Loucy (cell line): ENCODE data around the gene KCMF1.

Source experiments
- H2AFZ ChIP-seq: fragments of 200-600 bp; sonication (generic); 2 replicates; pipeline ENCODE4 v1.6.0; 2016; ENCODE audit warnings: antibody characterized with exemption, mild to moderate bottlenecking, low read length, moderate library complexity
- H3F3A ChIP-seq: fragments of 200-600 bp; 2 replicates; pipeline ENCODE4 v1.6.0; 2016; ENCODE audit warnings: antibody characterized with exemption, low read depth, mild to moderate bottlenecking
- H3K27me3 ChIP-seq: fragments of 200-600 bp; sonication (generic); 2 replicates; pipeline ENCODE4 v1.6.1; 2014; ENCODE audit warnings: low read length, mild to moderate bottlenecking; ENCODE audit not compliant: insufficient read depth, poor library complexity, severe bottlenecking
- H3K36me3 ChIP-seq: fragments of 200-600 bp; sonication (generic); 2 replicates; pipeline ENCODE4 v1.6.1; 2016; ENCODE audit warnings: low read length; ENCODE audit not compliant: insufficient read depth
- H3K4me1 ChIP-seq: fragments of 200-600 bp; sonication (generic); 2 replicates; pipeline ENCODE4 v1.5.1; 2014; ENCODE audit warnings: low read length, mild to moderate bottlenecking; ENCODE audit not compliant: insufficient read depth, poor library complexity, severe bottlenecking
- H3K4me2 ChIP-seq: fragments of 200-600 bp; sonication (generic); 2 replicates; pipeline ENCODE4 v1.6.0; 2014; ENCODE audit warnings: antibody characterized with exemption, low read length, low read depth, mild to moderate bottlenecking; ENCODE audit not compliant: poor library complexity, severe bottlenecking
- H3K4me3 ChIP-seq: fragments of 200-600 bp; sonication (generic); 2 replicates; pipeline ENCODE4 v1.5.1; 2014; ENCODE audit warnings: low read length, mild to moderate bottlenecking, mixed read lengths; ENCODE audit not compliant: poor library complexity, severe bottlenecking
- H3K79me2 ChIP-seq: fragments of 200-600 bp; sonication (generic); 2 replicates; pipeline ENCODE4 v1.6.1; 2014; ENCODE audit warnings: low read length; ENCODE audit not compliant: insufficient read depth
- H3K9ac ChIP-seq: fragments of 200-600 bp; sonication (generic); 2 replicates; pipeline ENCODE4 v1.6.0; 2014; ENCODE audit warnings: mild to moderate bottlenecking, low read depth, low read length, moderate library complexity; ENCODE audit not compliant: poor library complexity, severe bottlenecking
- H3K9me2 ChIP-seq: fragments of 200-600 bp; sonication (generic); replicated peaks from 2 replicates; pipeline ENCODE4 v1.6.1; 2016; ENCODE audit warnings: low read depth, low read length, mixed read lengths
- H3K9me3 ChIP-seq: fragments of 200-600 bp; sonication (generic); 2 replicates; pipeline ENCODE4 v1.6.1; 2014; ENCODE audit warnings: mild to moderate bottlenecking, antibody characterized with exemption, low read length, low read depth; ENCODE audit not compliant: insufficient read depth
- H4K20me1 ChIP-seq: fragments of 200-600 bp; sonication (generic); 2 replicates; pipeline ENCODE4 v1.6.0; 2014; ENCODE audit warnings: antibody characterized with exemption, low read length, mild to moderate bottlenecking; ENCODE audit not compliant: insufficient read depth, poor library complexity, severe bottlenecking
- EZH2phosphoT487 ChIP-seq: fragments of 200-600 bp; IDR thresholded peaks from 2 replicates; pipeline ENCODE4 v1.6.1; 2018; ENCODE audit warnings: antibody characterized with exemption, mild to moderate bottlenecking, moderate library complexity, borderline replicate concordance
- TF ChIP-seq, protein P1 (sequence below): fragments of 200-600 bp; sonication (generic); conservative IDR thresholded peaks from 2 replicates; pipeline ENCODE4 v1.5.1; 2014; ENCODE audit warnings: mild to moderate bottlenecking, antibody characterized with exemption, low read length

The KCMF1 gene

GRCh38 chr2:85077859-85078419 is 107.0 kb downstream of the KCMF1 start:
- no peaks in the 10 kb centered on the region for H3K9me3 ChIP-seq
- no peak overlapping the region for H3K9ac ChIP-seq
- H3K9me2 ChIP-seq = no peaks in the 10 kb centered on the region
- TF ChIP-seq EZH2phosphoT487 = no peak
- H3K4me1 ChIP-seq = no peaks in the 10 kb centered on the region
- no peaks in the 10 kb centered on the region for H3F3A ChIP-seq
- H2AFZ ChIP-seq = no peak overlapping the region
- no peak overlapping the region for H3K4me2 ChIP-seq
- H3K27me3 ChIP-seq = no peaks in the 10 kb centered on the region
- no peak overlapping the region for H3K4me3 ChIP-seq
- no peaks in the 10 kb centered on the region for H3K36me3 ChIP-seq
- no peaks in the 10 kb centered on the region for H3K79me2 ChIP-seq
- H4K20me1 ChIP-seq = no peaks in the 10 kb centered on the region

DNA sequence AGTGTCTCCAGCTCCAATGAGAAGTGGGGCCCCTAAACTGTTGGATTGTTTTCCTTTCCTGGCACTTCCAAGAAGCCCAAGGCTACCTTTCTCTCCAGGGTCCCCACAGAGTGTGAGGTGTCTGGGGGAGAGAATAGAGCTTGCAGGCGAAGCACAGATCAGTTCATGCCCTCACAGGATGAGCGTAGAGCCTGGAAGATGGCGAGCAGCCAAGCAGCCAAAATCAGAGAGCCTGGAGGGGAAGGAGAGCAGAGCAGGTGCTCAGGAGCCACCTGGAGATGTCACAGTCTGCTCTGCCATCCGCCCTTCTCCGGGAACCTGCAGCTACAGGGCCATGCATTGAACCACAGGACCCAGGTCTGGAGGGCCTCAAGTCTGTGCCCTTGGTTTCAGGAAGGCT is 107.6 kb downstream of the KCMF1 start:
- H3K4me1 ChIP-seq = no peaks in the 10 kb centered on the region
- TF ChIP-seq EZH2phosphoT487 = no peak
- TF ChIP-seq, protein P1, sequence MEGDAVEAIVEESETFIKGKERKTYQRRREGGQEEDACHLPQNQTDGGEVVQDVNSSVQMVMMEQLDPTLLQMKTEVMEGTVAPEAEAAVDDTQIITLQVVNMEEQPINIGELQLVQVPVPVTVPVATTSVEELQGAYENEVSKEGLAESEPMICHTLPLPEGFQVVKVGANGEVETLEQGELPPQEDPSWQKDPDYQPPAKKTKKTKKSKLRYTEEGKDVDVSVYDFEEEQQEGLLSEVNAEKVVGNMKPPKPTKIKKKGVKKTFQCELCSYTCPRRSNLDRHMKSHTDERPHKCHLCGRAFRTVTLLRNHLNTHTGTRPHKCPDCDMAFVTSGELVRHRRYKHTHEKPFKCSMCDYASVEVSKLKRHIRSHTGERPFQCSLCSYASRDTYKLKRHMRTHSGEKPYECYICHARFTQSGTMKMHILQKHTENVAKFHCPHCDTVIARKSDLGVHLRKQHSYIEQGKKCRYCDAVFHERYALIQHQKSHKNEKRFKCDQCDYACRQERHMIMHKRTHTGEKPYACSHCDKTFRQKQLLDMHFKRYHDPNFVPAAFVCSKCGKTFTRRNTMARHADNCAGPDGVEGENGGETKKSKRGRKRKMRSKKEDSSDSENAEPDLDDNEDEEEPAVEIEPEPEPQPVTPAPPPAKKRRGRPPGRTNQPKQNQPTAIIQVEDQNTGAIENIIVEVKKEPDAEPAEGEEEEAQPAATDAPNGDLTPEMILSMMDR = no peak
- H3K9ac ChIP-seq = no peak overlapping the region
- H3K36me3 ChIP-seq = no peaks in the 10 kb centered on the region
- H3K9me2 ChIP-seq = no peaks in the 10 kb centered on the region
- H3K27me3 ChIP-seq = no peaks in the 10 kb centered on the region
- H3K79me2 ChIP-seq = no peaks in the 10 kb centered on the region
- no peaks in the 10 kb centered on the region for H4K20me1 ChIP-seq
- no peak overlapping the region for H2AFZ ChIP-seq
- H3K4me3 ChIP-seq = no peak overlapping the region
- no peaks in the 10 kb centered on the region for H3K9me3 ChIP-seq
- H3F3A ChIP-seq = no peaks in the 10 kb centered on the region
- H3K4me2 ChIP-seq = no peak overlapping the region

DNA sequence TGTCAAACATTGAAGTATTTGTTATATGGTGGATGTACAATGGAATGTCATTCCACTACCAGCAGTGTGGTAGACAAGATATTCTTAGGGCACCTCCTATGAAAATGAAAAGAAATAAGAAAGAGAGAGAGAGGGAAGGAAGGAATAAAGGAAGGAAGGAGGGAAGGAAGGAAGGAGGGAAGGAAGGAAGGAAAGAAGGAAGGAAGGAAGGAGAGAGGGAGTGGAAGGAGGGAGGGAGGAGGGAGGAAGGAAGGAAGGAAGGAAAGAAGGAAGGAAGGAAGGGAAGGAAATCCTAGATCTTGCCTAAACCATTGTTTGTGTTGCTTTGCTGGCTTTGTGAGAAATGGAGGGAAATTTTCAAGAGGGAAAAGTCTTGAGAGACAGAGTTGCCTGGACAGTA is 112.1 kb downstream of the KCMF1 start:
- no peaks in the 10 kb centered on the region for H3K9me2 ChIP-seq
- no peak overlapping the region for H2AFZ ChIP-seq
- TF ChIP-seq, protein P1 = no peak
- no peak for TF ChIP-seq EZH2phosphoT487
- H3K9ac ChIP-seq = no peak overlapping the region
- no peaks in the 10 kb centered on the region for H3F3A ChIP-seq
- H3K36me3 ChIP-seq = no peaks in the 10 kb centered on the region
- no peaks in the 10 kb centered on the region for H3K79me2 ChIP-seq
- H3K9me3 ChIP-seq = no peaks in the 10 kb centered on the region
- no peaks in the 10 kb centered on the region for H4K20me1 ChIP-seq
- no peak overlapping the region for H3K4me2 ChIP-seq
- H3K4me3 ChIP-seq = no peak overlapping the region
- H3K4me1 ChIP-seq = no peaks in the 10 kb centered on the region
- no peaks in the 10 kb centered on the region for H3K27me3 ChIP-seq

- TF ChIP-seq, protein P1 = no peak
- TF ChIP-seq EZH2phosphoT487 = no peak
- Histone ChIP-seq H3K9ac (no peak overlapping the region), H4K20me1 (no peaks in the 10 kb centered on the region), H3K27me3 (no peaks in the 10 kb centered on the region), H3K79me2 (no peaks in the 10 kb centered on the region), H3K9me2 (no peaks in the 10 kb centered on the region), H3F3A (no peaks in the 10 kb centered on the region), H3K4me2 (no peak overlapping the region), H3K36me3 (no peaks in the 10 kb centered on the region), H3K4me1 (no peaks in the 10 kb centered on the region), H2AFZ (no peak overlapping the region), H3K4me3 (no peak overlapping the region), H3K9me3 (no peaks in the 10 kb centered on the region)
Measured at GRCh38 chr2:85085563-85085962, 114.6 kb downstream of the KCMF1 start.
